EH (cell line): Measurements from ENCODE around the gene RSPH3.
"Not testable (repeated sequence)": the region's sequence is repeated elsewhere in the genome, so short reads cannot be mapped to it uniquely, and the experiment has no call there.

Source experiments
- DNase-seq: peaks from one replicate; pipeline ENCODE4 v3.0.0-alpha.2; 2015; ENCODE audit warnings: low read depth

Gene RSPH3

GRCh38 chr6:158972241-158973233, 27.5 kb downstream of the RSPH3 start:
- peak; percentile 66 for DNase-seq

GRCh38 chr6:158970640-158971275, 29.2 kb downstream of the RSPH3 start:
- no peak for DNase-seq

- DNase-seq: peak; percentile 3
These were observed 30.9 kb downstream of the RSPH3 start for GRCh38 chr6:158969148-158969547.

- no peak for DNase-seq
These were observed 36.8 kb downstream of the RSPH3 start for GRCh38 chr6:158963020-158963808.

GRCh38 chr6:158962371-158962770, 37.6 kb downstream of the RSPH3 start:
- peak; percentile 69 for DNase-seq

GRCh38 chr6:158960026-158960425, 40.0 kb downstream of the RSPH3 start:
- DNase-seq: no peak

GRCh38 chr6:158959552-158959951, 40.5 kb downstream of the RSPH3 start:
- DNase-seq: no peak

- no peak for DNase-seq
These were observed 41.3 kb downstream of the RSPH3 start for GRCh38 chr6:158958504-158959386.

- DNase-seq: no peak
These were observed 44.7 kb downstream of the RSPH3 start for GRCh38 chr6:158955255-158955654.

- no peak for DNase-seq
These were observed 45.2 kb downstream of the RSPH3 start for GRCh38 chr6:158954753-158955152.

- DNase-seq: not testable (repeated sequence)
These were observed 48.0 kb downstream of the RSPH3 start for GRCh38 chr6:158952011-158952410.

- DNase-seq: not testable (repeated sequence)
These were observed 48.4 kb downstream of the RSPH3 start for GRCh38 chr6:158951565-158951964.

- DNase-seq: no peak
These were observed 52.7 kb downstream of the RSPH3 start for GRCh38 chr6:158947284-158947683.

- no peak for DNase-seq
These were observed 56.5 kb downstream of the RSPH3 start for GRCh38 chr6:158943380-158944032.

GRCh38 chr6:158942349-158942748, 57.7 kb downstream of the RSPH3 start:
- no peak for DNase-seq

GRCh38 chr6:158941246-158941645, 58.8 kb downstream of the RSPH3 start:
- DNase-seq: no peak

- DNase-seq: peak; percentile 8
These were observed 60.5 kb downstream of the RSPH3 start for GRCh38 chr6:158939255-158940159.

- DNase-seq: peak; percentile 49
These were observed 61.2 kb downstream of the RSPH3 start for GRCh38 chr6:158938811-158939254.

GRCh38 chr6:158938220-158938619, 61.8 kb downstream of the RSPH3 start:
- no peak for DNase-seq

- DNase-seq: no peak
These were observed 65.8 kb downstream of the RSPH3 start for GRCh38 chr6:158934157-158934556.
